KOPT-K1 (cell line): ENCODE data around the gene HGD.
"Not testable (repeated sequence)": the region's sequence is repeated elsewhere in the genome, so short reads cannot be mapped to it uniquely, and the experiment has no call there.

ENCODE experiments used
- H3K27ac ChIP-seq: fragments of 200-600 bp; sonication (generic); 2 replicates; pipeline ENCODE4 v1.5.1; 2016; ENCODE audit warnings: antibody characterized with exemption, mild to moderate bottlenecking, low read depth, low read length; ENCODE audit not compliant: poor library complexity, severe bottlenecking
- H3K36me3 ChIP-seq: fragments of 200-600 bp; sonication (generic); 2 replicates; pipeline ENCODE4 v1.5.1; 2017; ENCODE audit warnings: antibody characterized with exemption, mild to moderate bottlenecking, low read length, moderate library complexity; ENCODE audit not compliant: insufficient read depth
- H3K9me3 ChIP-seq: fragments of 200-600 bp; sonication (generic); 2 replicates; pipeline ENCODE4 v1.5.1; 2017; ENCODE audit warnings: antibody characterized with exemption, low read length, mild to moderate bottlenecking; ENCODE audit not compliant: insufficient read depth, poor library complexity, severe bottlenecking

The HGD gene

DNA sequence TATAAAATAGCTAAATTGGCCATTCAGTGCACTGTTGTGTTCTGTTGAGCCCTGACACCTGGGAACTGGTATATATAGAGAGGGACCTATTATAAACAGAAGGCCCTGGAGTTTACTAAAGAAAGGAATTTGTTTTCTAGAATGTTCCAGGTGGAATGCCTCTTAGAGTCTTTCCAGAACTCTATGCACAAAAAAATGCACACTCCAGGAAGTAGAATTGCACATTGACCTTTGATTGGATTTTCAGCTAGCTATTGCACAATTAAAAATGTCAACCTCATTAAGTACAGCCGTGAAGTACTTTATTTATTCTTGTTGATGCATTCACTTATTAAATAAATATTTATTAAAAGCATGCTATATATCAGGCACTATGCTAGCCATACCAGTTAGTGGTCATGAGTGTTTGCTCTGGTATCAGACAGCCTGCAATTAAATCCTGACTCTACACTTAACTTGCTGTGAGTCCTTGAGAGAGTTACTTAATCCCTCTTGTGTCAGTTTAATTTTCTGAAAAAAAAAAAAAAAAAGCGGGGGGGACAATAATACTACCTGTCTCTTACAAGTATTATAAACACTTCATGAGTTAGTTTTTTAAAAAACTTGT lies 45.1 kb downstream of the HGD start:
- Histone ChIP-seq H3K27ac (no peak overlapping the region), H3K9me3 (peaks cover 11% of the 10 kb centered on the region)

DNA sequence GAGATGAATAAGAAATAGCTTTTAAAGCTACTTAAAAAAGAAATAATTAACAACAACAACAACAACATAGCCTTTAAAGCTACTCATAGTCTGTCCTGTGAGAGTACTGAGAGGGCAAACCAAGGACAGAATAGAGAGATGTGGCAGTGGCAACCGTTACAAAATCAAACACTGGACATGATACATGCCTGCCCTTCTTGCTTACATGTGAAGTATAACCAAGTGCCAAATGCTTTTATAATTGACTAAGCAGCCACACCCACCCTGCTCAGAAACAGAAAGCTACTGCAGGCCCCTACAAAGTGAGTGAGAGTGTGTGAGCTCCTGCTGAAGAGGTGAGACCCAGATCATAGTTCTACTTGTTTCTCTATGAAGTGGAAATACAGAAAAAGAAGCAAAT lies 47.5 kb downstream of the HGD start:
- Histone ChIP-seq H3K36me3 (no peaks in the 10 kb centered on the region), H3K27ac (no peak overlapping the region), H3K9me3 (peaks cover 6% of the 10 kb centered on the region)

More for the DNA sequence above, 45.1 kb downstream of the HGD start:
- no peaks in the 10 kb centered on the region for H3K36me3 ChIP-seq

DNA sequence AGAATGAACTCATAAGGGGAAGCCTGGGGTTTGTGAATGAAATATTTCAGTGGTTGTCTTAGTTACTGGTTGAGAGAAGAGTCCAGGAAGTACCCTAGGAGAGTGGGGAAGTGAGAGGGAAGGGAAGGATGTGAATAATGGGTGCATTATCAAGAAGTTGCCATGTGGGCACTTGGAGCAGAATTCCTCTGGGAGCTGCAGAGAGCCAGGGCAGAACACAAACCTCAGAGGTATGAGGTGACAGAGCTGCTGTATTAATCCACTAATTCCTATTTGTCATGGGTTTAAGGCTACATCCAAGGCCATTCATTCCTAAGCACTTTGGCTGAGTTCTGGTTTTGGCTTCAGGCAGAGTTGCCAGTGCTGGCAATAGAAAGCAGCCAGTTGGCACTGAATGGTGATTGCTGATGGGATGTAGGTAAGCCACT lies 56.9 kb downstream of the HGD start:
- Histone ChIP-seq H3K36me3 (no peaks in the 10 kb centered on the region), H3K9me3 (peaks cover 23% of the 10 kb centered on the region), H3K27ac (no peak overlapping the region)

DNA sequence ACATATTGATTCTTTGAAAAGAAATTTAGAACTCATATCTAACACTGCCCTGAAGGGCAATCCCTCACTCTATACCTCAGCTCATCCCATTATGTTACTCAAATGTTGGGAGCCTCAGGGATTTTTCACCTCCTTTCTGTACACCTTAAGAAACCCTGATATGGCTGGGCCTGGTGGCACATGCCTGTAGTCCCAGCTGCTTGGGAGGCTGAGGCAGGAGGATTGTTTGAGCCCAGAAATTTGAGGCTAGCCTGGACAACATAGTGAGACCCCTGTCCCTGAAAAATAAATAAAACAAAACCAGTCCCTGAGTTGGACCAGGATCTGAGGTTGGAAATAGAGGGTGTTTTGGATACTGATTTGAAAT lies 58.3 kb downstream of the HGD start:
- no peak overlapping the region for H3K27ac ChIP-seq
- no peaks in the 10 kb centered on the region for H3K36me3 ChIP-seq
- peaks cover 23% of the 10 kb centered on the region for H3K9me3 ChIP-seq

DNA sequence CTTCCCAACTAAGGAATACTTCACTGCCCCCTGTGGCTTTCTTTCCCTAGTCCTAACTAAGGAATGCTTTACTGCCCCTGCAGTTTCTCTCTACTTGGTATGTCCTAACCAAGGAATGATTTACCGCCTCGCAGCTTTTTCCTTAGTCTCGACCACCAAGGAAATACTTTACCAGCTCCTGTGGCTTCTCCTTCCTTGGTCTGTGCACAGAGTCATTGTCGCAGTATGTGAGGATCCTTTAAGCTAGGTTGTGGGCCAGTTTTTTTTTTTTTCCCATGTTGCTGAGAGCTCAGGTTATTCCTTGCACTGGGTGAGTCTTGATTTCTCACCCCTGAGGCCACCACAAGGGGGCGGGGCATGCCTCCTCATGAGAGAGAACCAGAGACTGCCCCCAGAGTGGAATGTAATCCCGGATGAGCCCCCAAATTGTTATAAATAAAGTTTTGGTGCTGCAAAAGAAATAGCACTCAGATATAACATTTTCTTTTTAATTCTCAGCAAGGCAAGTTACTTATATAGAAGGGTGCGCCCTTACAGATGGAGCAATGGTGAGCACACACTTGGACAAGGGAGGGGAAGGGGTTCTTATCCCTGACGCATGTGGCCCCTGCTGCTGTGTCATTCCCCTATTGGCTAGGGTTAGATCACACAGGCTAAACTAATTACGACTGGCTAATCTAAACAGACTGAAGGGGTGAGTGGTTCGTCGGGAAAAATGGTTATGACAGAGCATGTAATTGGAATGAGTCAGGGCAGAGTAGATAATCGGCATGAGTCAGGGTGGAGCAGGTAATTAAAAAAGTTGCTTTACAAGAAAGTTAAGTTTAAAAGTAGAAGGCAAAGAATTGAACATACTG lies 58.9 kb downstream of the HGD start:
- Histone ChIP-seq H3K9me3 (peaks cover 23% of the 10 kb centered on the region), H3K27ac (no peak overlapping the region), H3K36me3 (no peaks in the 10 kb centered on the region)

DNA sequence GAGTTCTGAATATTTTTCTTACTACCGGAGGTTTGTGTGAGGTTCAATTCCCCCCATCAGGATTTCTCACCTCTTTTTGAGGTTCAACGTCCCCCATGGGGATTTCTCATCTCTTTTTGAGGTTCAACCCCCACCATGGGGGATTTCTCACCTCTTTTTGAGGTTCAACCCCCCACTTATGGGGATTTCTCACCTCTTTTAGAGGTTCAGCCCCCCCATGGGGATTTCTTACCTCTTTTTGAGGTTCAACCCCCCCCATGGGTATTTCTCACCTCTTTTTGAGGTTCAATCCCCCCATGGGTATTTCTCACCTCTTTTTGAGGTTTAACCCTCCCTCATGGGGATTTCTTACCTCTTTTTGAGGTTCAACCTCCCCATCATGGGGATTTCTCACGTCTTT lies 59.6 kb downstream of the HGD start:
- H3K27ac ChIP-seq = no peak overlapping the region
- H3K36me3 ChIP-seq = no peaks in the 10 kb centered on the region
- peaks cover 23% of the 10 kb centered on the region for H3K9me3 ChIP-seq

DNA sequence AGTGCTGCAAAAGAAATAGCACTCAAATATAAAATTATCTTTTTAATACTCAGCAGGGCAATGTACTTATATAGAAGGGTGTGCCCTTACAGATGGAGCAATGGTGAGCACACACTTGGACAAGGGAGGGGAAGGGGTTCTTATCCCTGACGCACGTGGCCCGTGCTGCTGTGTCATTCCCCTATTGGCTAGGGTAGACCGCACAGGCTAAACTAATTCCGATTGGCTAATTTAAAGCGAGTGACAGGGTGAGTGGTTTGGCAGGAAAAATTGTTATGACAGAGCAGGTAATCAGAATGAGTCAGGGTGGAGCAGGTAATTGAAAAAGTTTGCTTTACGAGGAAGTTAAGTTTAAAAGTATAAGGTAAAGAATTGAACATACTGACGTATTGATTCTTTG lies 65.3 kb downstream of the HGD start:
- H3K36me3 ChIP-seq, H3K27ac ChIP-seq: not testable (repeated sequence)

DNA sequence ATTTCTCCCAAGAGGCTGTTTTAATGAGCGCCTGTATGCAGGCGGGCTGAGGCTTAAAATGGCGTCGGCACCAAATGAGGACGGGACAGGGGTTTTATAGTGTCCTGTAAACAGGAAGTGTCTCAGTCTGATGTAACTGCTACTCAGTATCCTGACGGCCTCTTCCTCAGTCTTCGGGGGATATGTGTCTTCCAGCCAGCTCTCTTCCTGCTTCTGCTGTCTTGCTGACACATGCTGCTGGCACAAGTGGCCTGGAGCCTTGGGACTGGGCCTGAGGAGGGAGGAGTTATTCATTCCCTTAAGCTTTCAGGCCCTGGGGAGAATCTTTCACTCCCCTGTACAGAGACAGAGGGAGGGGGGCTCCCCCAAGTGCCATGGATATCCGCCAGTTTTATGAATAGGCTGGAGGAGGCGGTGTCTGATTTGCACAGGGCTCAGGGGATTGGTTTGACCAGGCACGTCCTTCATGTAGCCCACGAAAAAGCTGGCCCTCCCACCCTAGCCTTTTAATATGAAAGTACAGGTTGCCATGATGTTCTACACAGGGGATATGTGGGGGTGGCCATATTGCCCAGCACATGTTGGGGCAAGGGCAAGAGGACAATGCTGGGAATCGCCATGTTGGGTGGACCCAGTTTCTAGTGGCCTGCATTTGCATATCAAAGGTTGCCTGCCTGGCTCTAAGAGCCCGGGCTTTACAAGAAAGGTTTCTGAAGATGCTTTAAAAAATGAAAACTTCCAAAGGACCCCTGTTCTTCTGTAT lies 66.0 kb downstream of the HGD start:
- Histone ChIP-seq H3K27ac (no peak overlapping the region), H3K9me3 (no peaks in the 10 kb centered on the region), H3K36me3 (no peaks in the 10 kb centered on the region)

More for the DNA sequence above, 65.3 kb downstream of the HGD start:
- H3K9me3 ChIP-seq = not testable (repeated sequence)

DNA sequence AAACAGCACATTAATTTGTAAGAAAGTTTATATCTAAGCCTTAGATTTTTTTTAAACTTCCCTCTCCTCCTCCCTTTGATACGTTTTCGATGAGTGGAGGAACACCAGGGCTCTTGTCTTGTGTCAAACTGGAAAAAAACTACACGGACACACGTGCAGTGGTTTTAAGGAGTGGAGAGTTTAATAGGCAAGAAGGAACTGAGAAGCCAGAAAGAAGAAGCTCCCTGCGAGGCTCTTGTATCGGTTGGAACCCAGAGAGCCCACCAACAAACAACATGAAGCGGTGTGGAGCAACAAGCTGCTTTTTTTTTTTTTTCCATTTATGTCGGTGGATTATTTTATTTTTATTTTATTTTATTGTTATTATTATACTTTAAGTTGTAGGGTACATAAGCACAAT lies 67.3 kb downstream of the HGD start:
- no peaks in the 10 kb centered on the region for H3K9me3 ChIP-seq
- no peaks in the 10 kb centered on the region for H3K36me3 ChIP-seq
- no peak overlapping the region for H3K27ac ChIP-seq

DNA sequence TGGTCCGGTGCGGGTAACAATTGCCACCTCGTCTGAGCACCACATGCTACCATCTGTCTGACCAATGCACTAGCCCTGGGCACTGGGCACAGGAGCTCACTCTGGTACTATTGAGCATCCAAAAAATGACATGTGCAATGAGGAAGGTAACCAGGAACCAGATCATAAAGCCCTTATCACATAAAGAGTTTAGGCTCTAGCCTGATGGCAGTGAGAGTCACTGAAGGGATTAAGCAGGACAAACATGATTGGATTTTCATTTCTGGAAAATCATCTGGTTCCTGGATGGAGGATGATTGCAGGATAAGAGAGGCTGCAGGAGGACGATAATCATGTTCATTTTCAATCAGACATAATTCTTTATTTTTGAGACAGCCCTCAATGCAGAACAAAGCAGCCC lies 73.5 kb downstream of the HGD start:
- peaks cover 3% of the 10 kb centered on the region; the same call in 1 of the 2 replicates for H3K36me3 ChIP-seq
- no peaks in the 10 kb centered on the region for H3K9me3 ChIP-seq
- no peak overlapping the region for H3K27ac ChIP-seq

DNA sequence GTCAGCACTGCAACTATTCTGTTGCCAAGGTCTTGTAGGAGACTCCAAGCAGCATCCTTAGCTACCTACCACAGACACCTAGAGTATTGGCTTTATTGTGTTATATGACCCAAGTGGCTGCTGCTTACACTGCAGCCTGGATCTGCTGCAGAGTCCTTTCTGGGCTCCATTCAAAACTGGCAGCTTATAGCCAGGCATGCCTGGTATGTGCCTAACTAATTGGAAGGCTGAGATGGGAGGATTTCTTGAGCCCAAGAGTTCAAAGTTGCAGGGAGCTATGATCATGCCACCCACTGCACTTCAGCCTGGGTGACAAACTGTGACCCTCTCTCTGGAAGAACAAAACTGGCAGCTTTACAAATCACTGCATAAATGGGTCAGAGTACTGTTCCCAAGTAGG lies 77.3 kb downstream of the HGD start:
- Histone ChIP-seq H3K9me3 (no peaks in the 10 kb centered on the region), H3K27ac (no peak overlapping the region), H3K36me3 (peaks cover 41% of the 10 kb centered on the region)

DNA sequence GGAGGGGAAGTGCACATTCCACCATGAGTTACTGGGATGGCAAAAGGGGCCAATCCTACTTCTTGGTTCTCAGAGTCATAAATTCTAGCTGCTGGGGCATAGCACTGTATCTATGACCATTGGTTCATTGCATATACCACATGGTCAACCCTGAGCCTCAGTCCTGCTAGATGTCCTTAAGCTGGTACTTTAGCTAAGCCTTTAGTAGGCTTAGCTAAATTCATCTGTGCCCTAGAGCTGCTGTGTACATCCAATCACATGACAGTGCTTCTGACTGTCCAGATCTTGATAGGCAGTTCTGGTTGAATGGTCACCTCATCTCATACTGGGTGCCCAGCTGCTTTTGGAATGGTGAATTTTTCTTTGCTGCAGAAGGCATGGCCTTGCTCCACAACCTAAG lies 77.7 kb downstream of the HGD start:
- H3K27ac ChIP-seq = no peak overlapping the region
- H3K36me3 ChIP-seq = peaks cover 45% of the 10 kb centered on the region
- no peaks in the 10 kb centered on the region for H3K9me3 ChIP-seq

DNA sequence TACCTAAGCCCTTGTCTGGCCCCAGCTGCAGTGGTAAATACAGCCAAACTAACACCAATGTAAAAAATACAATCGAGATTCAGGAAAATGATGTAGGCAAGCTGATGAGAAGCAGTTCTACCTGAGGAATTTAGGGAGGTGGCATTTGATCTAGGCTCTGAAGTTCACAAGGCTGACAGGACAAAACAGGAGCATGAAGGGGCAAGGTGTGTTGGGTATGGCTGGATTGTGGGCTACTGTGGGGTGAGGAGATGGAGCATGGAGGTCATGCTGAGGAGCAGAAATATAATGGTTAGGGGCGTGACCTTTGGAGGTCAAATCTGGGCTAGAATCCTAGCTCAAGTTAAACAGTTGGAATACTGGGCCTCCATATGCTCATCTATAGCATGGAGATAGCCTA lies 79.4 kb downstream of the HGD start:
- H3K36me3 ChIP-seq = peaks cover 61% of the 10 kb centered on the region
- H3K9me3 ChIP-seq = no peaks in the 10 kb centered on the region
- no peak overlapping the region for H3K27ac ChIP-seq

DNA sequence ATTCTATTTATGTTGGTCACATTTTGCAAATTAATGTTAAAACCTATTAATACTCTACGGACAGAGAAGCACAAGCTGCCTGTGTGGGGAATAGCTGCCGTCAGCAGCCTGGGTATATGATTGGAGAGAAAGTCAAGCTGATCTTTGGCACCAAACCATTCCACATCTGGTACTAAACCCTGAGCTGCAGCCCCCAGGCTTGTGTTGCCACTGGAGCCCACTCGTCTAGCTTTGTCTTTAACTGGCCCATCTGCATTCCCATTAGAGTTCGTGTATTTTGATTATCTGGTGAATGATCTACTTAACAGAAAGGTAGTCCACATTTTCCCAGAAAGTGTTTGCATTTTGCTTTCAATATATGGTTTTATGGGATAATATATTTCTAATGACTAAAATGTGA lies 80.5 kb downstream of the HGD start:
- H3K9me3 ChIP-seq = no peaks in the 10 kb centered on the region
- no peak overlapping the region for H3K27ac ChIP-seq
- peaks cover 61% of the 10 kb centered on the region for H3K36me3 ChIP-seq

DNA sequence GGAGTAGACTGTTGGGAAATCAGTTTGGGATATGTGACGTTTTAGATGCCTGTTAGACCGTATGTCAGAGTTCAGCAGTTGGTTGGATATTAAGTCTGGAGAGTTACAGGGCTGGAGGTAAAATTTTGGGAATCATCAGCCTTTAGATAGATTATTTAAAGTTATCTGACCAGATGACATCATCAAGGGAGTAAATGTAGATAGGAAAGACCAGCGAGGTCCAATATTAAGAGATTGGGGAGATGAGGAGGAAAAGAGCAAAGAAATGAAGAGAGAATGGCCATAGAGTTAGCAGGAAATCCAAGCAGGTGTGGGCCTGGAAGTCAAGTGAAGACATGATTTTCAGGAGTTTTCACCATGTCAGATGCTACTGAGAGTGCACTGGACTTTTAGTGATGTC lies 82.8 kb downstream of the HGD start:
- Histone ChIP-seq H3K36me3 (peaks cover 61% of the 10 kb centered on the region), H3K9me3 (no peaks in the 10 kb centered on the region), H3K27ac (no peak overlapping the region)
